ENCODE results near the gene GKN2.

The GKN2 gene

DNA sequence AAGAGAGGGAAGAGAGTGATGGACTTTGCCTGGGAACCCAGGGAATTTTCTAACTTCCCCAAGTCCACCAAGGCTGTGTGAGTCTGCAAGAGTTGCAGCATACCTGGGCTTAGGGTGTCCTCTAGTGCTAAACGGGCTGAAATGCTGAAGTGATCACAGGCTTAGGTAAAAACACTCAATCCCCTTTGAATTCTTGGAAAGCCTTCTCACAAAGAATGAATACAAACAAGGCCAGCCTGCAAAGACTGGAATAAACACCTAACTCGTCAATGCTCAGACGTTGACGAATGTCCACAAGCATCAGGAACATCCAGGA, 51.5 kb downstream of the GKN2 start:
- TF ChIP-seq, protein P1, sequence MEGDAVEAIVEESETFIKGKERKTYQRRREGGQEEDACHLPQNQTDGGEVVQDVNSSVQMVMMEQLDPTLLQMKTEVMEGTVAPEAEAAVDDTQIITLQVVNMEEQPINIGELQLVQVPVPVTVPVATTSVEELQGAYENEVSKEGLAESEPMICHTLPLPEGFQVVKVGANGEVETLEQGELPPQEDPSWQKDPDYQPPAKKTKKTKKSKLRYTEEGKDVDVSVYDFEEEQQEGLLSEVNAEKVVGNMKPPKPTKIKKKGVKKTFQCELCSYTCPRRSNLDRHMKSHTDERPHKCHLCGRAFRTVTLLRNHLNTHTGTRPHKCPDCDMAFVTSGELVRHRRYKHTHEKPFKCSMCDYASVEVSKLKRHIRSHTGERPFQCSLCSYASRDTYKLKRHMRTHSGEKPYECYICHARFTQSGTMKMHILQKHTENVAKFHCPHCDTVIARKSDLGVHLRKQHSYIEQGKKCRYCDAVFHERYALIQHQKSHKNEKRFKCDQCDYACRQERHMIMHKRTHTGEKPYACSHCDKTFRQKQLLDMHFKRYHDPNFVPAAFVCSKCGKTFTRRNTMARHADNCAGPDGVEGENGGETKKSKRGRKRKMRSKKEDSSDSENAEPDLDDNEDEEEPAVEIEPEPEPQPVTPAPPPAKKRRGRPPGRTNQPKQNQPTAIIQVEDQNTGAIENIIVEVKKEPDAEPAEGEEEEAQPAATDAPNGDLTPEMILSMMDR (IDR thresholded peaks at IDR 0.05), result no peak

DNA sequence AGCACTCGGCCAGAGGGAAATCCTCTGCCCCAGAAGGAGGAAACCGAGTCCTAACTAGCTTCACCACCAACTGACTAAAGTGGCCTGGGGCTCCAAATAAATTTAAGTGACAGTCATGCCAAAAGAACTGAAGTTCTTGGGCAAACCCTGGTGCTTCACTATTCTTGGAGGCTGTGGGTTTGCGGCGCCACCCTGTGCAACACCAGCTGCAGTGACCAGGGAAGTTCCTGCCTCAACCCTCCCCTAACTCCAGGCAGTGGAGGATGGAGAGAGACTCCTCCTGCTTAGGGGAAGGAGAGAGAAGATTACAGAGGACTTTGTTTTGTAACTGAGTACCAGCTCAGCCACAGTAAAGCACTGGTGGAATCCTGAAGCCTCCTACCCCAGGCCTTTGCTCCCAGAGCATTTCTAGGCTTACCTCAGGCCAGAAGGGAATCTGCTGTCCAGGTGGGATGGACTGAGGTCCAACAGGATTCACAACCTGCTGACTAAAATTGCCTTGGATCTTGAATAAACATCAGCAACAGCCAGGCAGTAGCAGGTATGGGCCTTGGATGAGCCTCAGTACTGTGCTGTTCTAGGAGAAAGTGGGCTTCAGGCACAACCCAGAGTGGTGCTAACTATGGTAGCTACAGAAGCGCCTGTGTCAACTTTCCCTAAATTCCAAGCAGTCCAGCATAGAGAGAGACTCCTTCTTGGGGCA, 52.0 kb downstream of the GKN2 start:
- TF ChIP-seq, protein P1 (IDR thresholded peaks at IDR 0.05), result no peak

Data from LNCAP (cell line).